HEK293T (cell line): ENCODE data around the gene UVRAG.

ENCODE experiments used
- CTCF ChIA-PET: fragments of 350-600 bp; formaldehyde crosslinking; extraction: SDS; loops from one replicate; lab custom pipeline; 2021; ENCODE audit warnings: antibody characterized with exemption, inconsistent platforms; lab: Yijun Ruan, JAX
- POLR2A ChIA-PET: fragments of 350-600 bp; formaldehyde crosslinking; extraction: SDS; loops from one replicate; lab custom pipeline; 2020; ENCODE audit warnings: antibody characterized with exemption, inconsistent platforms; lab: Yijun Ruan, JAX
- DNase-seq: peaks from one replicate; pipeline ENCODE4 v3.0.0; 2012; ENCODE audit warnings: mixed read lengths; ENCODE audit errors: extremely low spot score
- ARNT ChIP-seq: fragments of 450-650 bp; IDR thresholded peaks from 2 replicates; pipeline ENCODE4 v1.6.1; 2017; ENCODE audit warnings: mild to moderate bottlenecking
- BHLHE40 ChIP-seq: fragments of 450-650 bp; IDR thresholded peaks from 2 replicates; pipeline ENCODE4 v1.6.1; 2016; ENCODE audit warnings: mild to moderate bottlenecking, moderate library complexity, borderline replicate concordance
- CTBP1 ChIP-seq: fragments of 450-650 bp; IDR thresholded peaks from 2 replicates; pipeline ENCODE4 v1.6.1; 2016; ENCODE audit warnings: borderline replicate concordance
- ELF4 ChIP-seq: fragments of 450-650 bp; IDR thresholded peaks from 2 replicates; pipeline ENCODE4 v1.6.1; 2017; ENCODE audit warnings: antibody characterized with exemption
- FOXA1 ChIP-seq: fragments of 450-650 bp; IDR thresholded peaks from 2 replicates; pipeline ENCODE4 v1.6.1; 2016; ENCODE audit warnings: mild to moderate bottlenecking
- FOXK2 ChIP-seq: fragments of 450-650 bp; IDR thresholded peaks from 2 replicates; pipeline ENCODE4 v1.6.1; 2016; ENCODE audit warnings: mild to moderate bottlenecking
- FOXM1 ChIP-seq: fragments of 450-650 bp; IDR thresholded peaks from 2 replicates; pipeline ENCODE4 v1.6.1; 2017; ENCODE audit warnings: mild to moderate bottlenecking, borderline replicate concordance
- HDGF ChIP-seq: fragments of 450-650 bp; IDR thresholded peaks from 2 replicates; pipeline ENCODE4 v1.6.1; 2017; ENCODE audit warnings: antibody characterized with exemption, borderline replicate concordance
- L3MBTL2 ChIP-seq: fragments of 450-650 bp; conservative IDR thresholded peaks from 2 replicates; pipeline ENCODE4 v1.6.1; 2016; ENCODE audit warnings: mild to moderate bottlenecking
- LEF1 ChIP-seq: fragments of 450-650 bp; IDR thresholded peaks from 2 replicates; pipeline ENCODE4 v1.6.1; 2017; ENCODE audit warnings: mild to moderate bottlenecking, borderline replicate concordance
- NFRKB ChIP-seq: fragments of 450-650 bp; IDR thresholded peaks from 2 replicates; pipeline ENCODE4 v1.6.1; 2016; ENCODE audit warnings: mild to moderate bottlenecking, moderate library complexity
- PKNOX1 ChIP-seq: fragments of 450-650 bp; IDR thresholded peaks from 2 replicates; pipeline ENCODE4 v1.6.1; 2016
- SP1 ChIP-seq: fragments of 450-650 bp; IDR thresholded peaks from 2 replicates; pipeline ENCODE4 v1.6.1; 2017
- SUZ12 ChIP-seq: fragments of 450-650 bp; IDR thresholded peaks from 2 replicates; pipeline ENCODE4 v1.6.1; 2016; ENCODE audit warnings: mild to moderate bottlenecking
- TARDBP ChIP-seq: fragments of 450-650 bp; IDR thresholded peaks from 2 replicates; pipeline ENCODE4 v1.6.1; 2016
- ZNF384 ChIP-seq: fragments of 450-650 bp; IDR thresholded peaks from 2 replicates; pipeline ENCODE4 v1.6.1; 2016

The UVRAG gene

GRCh38 chr11:76173663-76174062 lies 358.7 kb downstream of the UVRAG start:
- POLR2A ChIA-PET, result no interaction called here
- TF ChIP-seq L3MBTL2 (no peak), NFRKB (no peak), FOXK2 (no peak), BHLHE40 (no peak), FOXA1 (no peak), ZNF384 (no peak), SP1 (no peak), LEF1 (no peak)
- CTCF ChIA-PET, result no interaction called here
- DNase-seq, result no peak

- ChIA-PET CTCF (no interaction called here), POLR2A (no interaction called here)
- no peak for DNase-seq
- TF ChIP-seq CTBP1 (no peak), LEF1 (no peak), TARDBP (no peak), ARNT (no peak), ELF4 (no peak), FOXK2 (no peak)
Measured at GRCh38 chr11:76174330-76174729, 359.3 kb downstream of the UVRAG start.

GRCh38 chr11:76175783-76176182 lies 360.8 kb downstream of the UVRAG start:
- TF ChIP-seq BHLHE40 (no peak), NFRKB (no peak), LEF1 (no peak), FOXM1 (no peak), TARDBP (no peak), HDGF (no peak), ELF4 (no peak), FOXA1 (no peak), ARNT (no peak), PKNOX1 (no peak), L3MBTL2 (no peak), SUZ12 (no peak), FOXK2 (no peak), ZNF384 (no peak), SP1 (no peak), CTBP1 (no peak)
- POLR2A ChIA-PET, result no interaction called here
- CTCF ChIA-PET, result no interaction called here
- no peak for DNase-seq

GRCh38 chr11:76176463-76176862 lies 361.5 kb downstream of the UVRAG start:
- POLR2A ChIA-PET, result no interaction called here
- TF ChIP-seq NFRKB, result no peak
- TF ChIP-seq ELF4, result no peak
- TF ChIP-seq SP1, result no peak
- no peak for DNase-seq
- CTCF ChIA-PET, result no interaction called here

GRCh38 chr11:76177250-76177686 lies 362.3 kb downstream of the UVRAG start:
- ChIA-PET CTCF (no interaction called here), POLR2A (no interaction called here)
- no peak for TF ChIP-seq CTBP1
- no peak for TF ChIP-seq HDGF
- DNase-seq, result no peak

GRCh38 chr11:76179147-76179546 lies 364.1 kb downstream of the UVRAG start:
- no peak for DNase-seq
- POLR2A ChIA-PET, result no interaction called here
- TF ChIP-seq SUZ12 (no peak), NFRKB (no peak), L3MBTL2 (no peak), CTBP1 (no peak), FOXM1 (no peak), SP1 (no peak), ELF4 (no peak), LEF1 (no peak), HDGF (no peak), FOXA1 (no peak), ZNF384 (no peak), ARNT (no peak), FOXK2 (no peak), BHLHE40 (no peak)
- CTCF ChIA-PET, result interaction anchor here (0.6 kb wide), 1 partner anchor 33 kb away, joined by 5 read pairs; no protein-coding TSS in a partner anchor

GRCh38 chr11:76181371-76181770 lies 366.4 kb downstream of the UVRAG start:
- no peak for DNase-seq
- POLR2A ChIA-PET, result no interaction called here
- TF ChIP-seq ZNF384 (no peak), ARNT (no peak), FOXA1 (no peak), CTBP1 (no peak), FOXK2 (no peak), ELF4 (no peak), TARDBP (no peak), PKNOX1 (no peak), LEF1 (no peak), L3MBTL2 (no peak), SUZ12 (no peak), BHLHE40 (no peak), NFRKB (no peak), SP1 (no peak), FOXM1 (no peak), HDGF (no peak)
- CTCF ChIA-PET, result no interaction called here
